H1 (cell line): Measurements from ENCODE around the gene MX1. TPM values are rescaled to one million over a fixed set of nuclear protein-coding genes. Genes with fewer than 3 reads are reported as not detected.

Experiments used
- CTCF ChIA-PET: fragments of 300-600 bp; sonication (Branson Sonifier 250); formaldehyde crosslinking; loops from one replicate; lab custom pipeline; 2021; ENCODE audit not compliant: partially characterized antibody; lab: Charles Lee
- POLR2A ChIA-PET: fragments of 300-600 bp; sonication (Branson Sonifier 250); formaldehyde crosslinking; loops from one replicate; lab custom pipeline; 2021; ENCODE audit warnings: inconsistent platforms; ENCODE audit not compliant: partially characterized antibody; lab: Charles Lee
- DNase-seq, 2 experiments: peaks; one replicate each; pipeline versions ENCODE4 v3.0.0 to v3.0.0-alpha.2; 2010 to 2022; ENCODE audit warnings: low spot score in 2 of 2, low read depth in 1 of 2, mixed read lengths in 1 of 2
- FAIRE-seq: peaks from 2 replicates; lab custom pipeline; 2011; peaks lifted over from hg19 to GRCh38; lab: Jason Lieb, UNC
- H2AFZ ChIP-seq: 2 replicates; pipeline ENCODE4 v1.8.1; 2012; ENCODE audit warnings: low read length, inconsistent platforms
- H2AK5ac ChIP-seq: 2 replicates; pipeline ENCODE4 v1.6.1; 2013; ENCODE audit warnings: low read depth, low read length
- H2BK120ac ChIP-seq: replicated peaks from 2 replicates; pipeline ENCODE3; 2013; ENCODE audit warnings: low read depth, low read length, inconsistent platforms
- H2BK12ac ChIP-seq: 2 replicates; pipeline ENCODE4 v1.6.1; 2013; ENCODE audit warnings: low read depth, low read length
- H2BK15ac ChIP-seq: 2 replicates; pipeline ENCODE4 v1.6.1; 2013; ENCODE audit warnings: low read length
- H2BK20ac ChIP-seq: 2 replicates; pipeline ENCODE4 v1.6.1; 2013; ENCODE audit warnings: low read length
- H2BK5ac ChIP-seq: 2 replicates; pipeline ENCODE4 v1.6.1; 2013; ENCODE audit warnings: low read depth, low read length
- H3K14ac ChIP-seq: 2 replicates; pipeline ENCODE4 v1.6.1; 2013; ENCODE audit warnings: inconsistent platforms; ENCODE audit not compliant: insufficient read length
- H3K18ac ChIP-seq: 2 replicates; pipeline ENCODE4 v1.6.1; 2013; ENCODE audit warnings: low read length; ENCODE audit errors: extremely low read depth
- H3K23ac ChIP-seq: 2 replicates; pipeline ENCODE4 v1.6.1; 2013; ENCODE audit warnings: inconsistent platforms; ENCODE audit not compliant: insufficient read length
- H3K23me2 ChIP-seq: 2 replicates; pipeline ENCODE4 v1.6.1; 2013; ENCODE audit warnings: low read depth, low read length
- H3K27ac ChIP-seq: 2 replicates; pipeline ENCODE4 v1.6.1; 2011; ENCODE audit warnings: low read depth, low read length, inconsistent platforms
- H3K27me3 ChIP-seq, 4 experiments: replicated peaks in 1 of 4; 1 replicate in 1 of 4; 2 replicates in 3 of 4; pipeline versions ENCODE4 v1.6.1 to v1.8.1; 2011 to 2013; ENCODE audit warnings: low read length in 3 of 4, mild to moderate bottlenecking in 3 of 4, inconsistent platforms in 2 of 4, mixed read lengths in 2 of 4, moderate library complexity in 1 of 4; ENCODE audit not compliant: control insufficient read depth in 3 of 4, insufficient read depth in 3 of 4; ENCODE audit errors: extremely low read depth in 1 of 4
- H3K36me3 ChIP-seq, 4 experiments: 2 replicates each; pipeline versions ENCODE4 v1.6.1 to v1.8.1; 2011 to 2013; ENCODE audit warnings: mild to moderate bottlenecking in 4 of 4, low read length in 3 of 4, moderate library complexity in 2 of 4, control low read depth in 1 of 4, inconsistent platforms in 1 of 4; ENCODE audit not compliant: insufficient read depth in 4 of 4, control insufficient read depth in 2 of 4
- H3K4ac ChIP-seq: replicated peaks from 2 replicates; pipeline ENCODE3; 2013; ENCODE audit warnings: low read length, low read depth, mixed read lengths, inconsistent platforms; ENCODE audit not compliant: insufficient read length
- H3K4me1 ChIP-seq, 4 experiments: replicated peaks in 1 of 4; 1 replicate in 1 of 4; 2 replicates in 3 of 4; pipeline versions ENCODE4 v1.6.1 to v1.8.1; 2011 to 2013; ENCODE audit warnings: low read length in 3 of 4, inconsistent platforms in 2 of 4, mixed read lengths in 1 of 4; ENCODE audit not compliant: insufficient read depth in 4 of 4, control insufficient read depth in 3 of 4
- H3K4me2 ChIP-seq, 2 experiments: 2 replicates each; pipeline versions ENCODE4 v1.6.1 to v1.8.1; 2011 to 2013; ENCODE audit warnings: low read depth in 2 of 2, low read length in 2 of 2, control low read depth in 1 of 2, inconsistent platforms in 1 of 2, mild to moderate bottlenecking in 1 of 2; ENCODE audit not compliant: insufficient read depth in 1 of 2
- H3K4me3 ChIP-seq, 4 experiments: fragments of 200-600, 300-600 bp in 1 of 4; sonication (generic), shearing (Covaris generic), sonication (Bioruptor Twin) in 1 of 4; 2 replicates each; pipeline versions ENCODE4 v1.5.1 to v1.8.1; 2011 to 2016; ENCODE audit warnings: low read length in 4 of 4, low read depth in 3 of 4, control low read depth in 2 of 4, inconsistent platforms in 2 of 4, mild to moderate bottlenecking in 2 of 4, mixed read lengths in 1 of 4, moderate library complexity in 1 of 4; ENCODE audit not compliant: insufficient read depth in 2 of 4; ENCODE audit errors: extremely low read depth in 1 of 4
- H3K56ac ChIP-seq: replicated peaks from 2 replicates; pipeline ENCODE3; 2013; ENCODE audit warnings: low read depth, mild to moderate bottlenecking, mixed read lengths, low read length, inconsistent platforms; ENCODE audit not compliant: insufficient read length
- H3K79me1 ChIP-seq: 2 replicates; pipeline ENCODE4 v1.6.1; 2013; ENCODE audit warnings: low read depth, low read length, control low read depth
- H3K79me2 ChIP-seq, 2 experiments: 2 replicates each; pipeline versions ENCODE4 v1.6.1 to v1.8.1; 2012 to 2013; ENCODE audit warnings: low read length in 2 of 2, mild to moderate bottlenecking in 2 of 2, inconsistent platforms in 1 of 2; ENCODE audit not compliant: insufficient read depth in 2 of 2, control insufficient read depth in 1 of 2
- H3K9ac ChIP-seq, 4 experiments: replicated peaks in 1 of 4; 1 replicate in 1 of 4; 2 replicates in 3 of 4; pipeline versions ENCODE4 v1.6.1 to v1.8.1; 2011 to 2013; ENCODE audit warnings: low read depth in 3 of 4, low read length in 3 of 4, control low read depth in 2 of 4, mild to moderate bottlenecking in 2 of 4, moderate library complexity in 2 of 4, inconsistent platforms in 1 of 4; ENCODE audit errors: extremely low read depth in 1 of 4
- H3K9me3 ChIP-seq, 2 experiments: 2 replicates each; pipeline versions ENCODE4 v1.6.1 to v1.8.1; 2012 to 2013; ENCODE audit warnings: mild to moderate bottlenecking in 2 of 2, moderate library complexity in 2 of 2, control low read depth in 1 of 2, inconsistent platforms in 1 of 2, low read depth in 1 of 2, low read length in 1 of 2, mixed read lengths in 1 of 2; ENCODE audit not compliant: insufficient read depth in 2 of 2
- H4K20me1 ChIP-seq, 2 experiments: replicated peaks in 1 of 2; 2 replicates each; pipeline versions ENCODE3 to v1.8.1; 2011 to 2013; ENCODE audit warnings: inconsistent platforms in 2 of 2, low read length in 2 of 2, mild to moderate bottlenecking in 1 of 2; ENCODE audit not compliant: insufficient read depth in 2 of 2, control insufficient read depth in 1 of 2
- H4K5ac ChIP-seq: 2 replicates; pipeline ENCODE4 v1.6.1; 2013; ENCODE audit warnings: low read length, low read depth, mixed read lengths, inconsistent platforms; ENCODE audit not compliant: insufficient read length
- H4K8ac ChIP-seq: 2 replicates; pipeline ENCODE4 v1.8.0; 2013; ENCODE audit warnings: mild to moderate bottlenecking, moderate library complexity, low read length, inconsistent platforms; ENCODE audit not compliant: insufficient read depth; ENCODE audit errors: extremely low read depth
- H4K91ac ChIP-seq: replicated peaks from 2 replicates; pipeline ENCODE3; 2013; ENCODE audit warnings: low read length, mixed read lengths, inconsistent platforms; ENCODE audit not compliant: insufficient read length
- CREB1 ChIP-seq: IDR thresholded peaks from 2 replicates; pipeline ENCODE4 v1.6.1; 2012; ENCODE audit warnings: inconsistent platforms
- JUND ChIP-seq: IDR thresholded peaks from 2 replicates; pipeline ENCODE4 v1.6.1; 2011; ENCODE audit warnings: mild to moderate bottlenecking, improper control_type of control experiment, low read length
- RAD21 ChIP-seq, 2 experiments: IDR thresholded peaks in 1 of 2; conservative IDR thresholded peaks in 1 of 2; 2 replicates each; pipeline ENCODE4 v1.6.1; 2011; ENCODE audit warnings: low read depth in 2 of 2, low read length in 2 of 2, improper control_type of control experiment in 1 of 2, inconsistent platforms in 1 of 2, mild to moderate bottlenecking in 1 of 2, moderate library complexity in 1 of 2
- ZNF274 ChIP-seq: IDR thresholded peaks from 2 replicates; pipeline ENCODE4 v1.7.0; 2012; ENCODE audit warnings: low read length, borderline replicate concordance; ENCODE audit errors: extremely low read depth
- WGBS, 2 experiments: shearing (Covaris generic) in 1 of 2; methylation state at CpG; one replicate each; pipeline versions ENCODE4 v1.1.6 to v1.1.7; 2013 to 2015; ENCODE audit warnings: low lambda C conversion rate in 2 of 2, mixed read lengths in 2 of 2, inconsistent platforms in 1 of 2, low coverage in 1 of 2, missing lambda C conversion rate in 1 of 2; ENCODE audit not compliant: insufficient replicate concordance in 2 of 2, insufficient coverage in 1 of 2, insufficient read length in 1 of 2; ENCODE audit errors: extremely low coverage in 1 of 2, missing lambda C conversion rate in 1 of 2; 5-methylcytosine and 5-hydroxymethylcytosine counted together
- polyA plus RNA-seq, 7 experiments: library from polyadenylated mRNA; depleted of rRNA in 3 of 7; stranded (reverse) in 5 of 7; unstranded in 2 of 7; fragments of >200 nt in 5 of 7; fragments of 200-250 nt in 2 of 7; gene quantifications; 1 replicate in 5 of 7; 2 replicates in 1 of 7; 4 replicates in 1 of 7; pipeline versions ENCODE4 v1.2.1 to v1.2.3, GENCODE V29; 2011 to 2013; ENCODE audit warnings: missing spikeins in 2 of 7, mixed read lengths in 2 of 7
- total RNA-seq: library from RNA; stranded (reverse); fragmentation: NEBNext Ultra II Directional; extraction: Animal tissue kit (Norgen Biotek cat#: 25700); gene quantifications from 2 replicates; pipeline ENCODE4 v1.2.1, GENCODE V29; 2021

The MX1 gene
- total and polyA plus RNA-seq, 2 of the 8 experiments (the other 6 are each of a cell fraction or from before 2014, with no cell fraction given) = 3.8 to 5.7 TPM

DNA sequence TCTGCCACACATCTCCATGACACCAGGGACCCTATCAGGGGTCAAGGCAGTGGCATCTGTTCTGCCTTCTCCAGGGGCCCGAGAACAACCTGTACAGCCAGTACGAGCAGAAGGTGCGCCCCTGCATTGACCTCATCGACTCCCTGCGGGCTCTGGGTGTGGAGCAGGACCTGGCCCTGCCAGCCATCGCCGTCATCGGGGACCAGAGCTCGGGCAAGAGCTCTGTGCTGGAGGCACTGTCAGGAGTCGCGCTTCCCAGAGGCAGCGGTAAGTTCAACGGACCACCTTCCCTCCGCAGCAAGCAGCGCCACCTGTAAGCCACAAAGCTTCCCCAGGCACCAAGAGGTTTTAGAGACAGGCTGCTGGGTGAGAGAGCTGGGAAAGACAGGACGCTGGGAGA lies 48.3 kb upstream of the MX1 start:
- Histone ChIP-seq H3K14ac (no peak overlapping the region), H3K56ac (no peak overlapping the region), H3K4me2 (no peak overlapping the region), H4K91ac (no peak overlapping the region), H3K23me2 (no peaks in the 10 kb centered on the region), H2BK12ac (no peak overlapping the region), H3K79me1 (no peaks in the 10 kb centered on the region; the same call in 1 of the 2 replicates), H3K4ac (no peak overlapping the region), H3K36me3 (no peaks in the 10 kb centered on the region), H3K79me2 (no peaks in the 10 kb centered on the region), H2BK5ac (no peak overlapping the region), H4K8ac (no peak overlapping the region; the same call in 1 of the 2 replicates), H4K20me1 (no peaks in the 10 kb centered on the region), H3K27ac (no peak overlapping the region), H3K23ac (no peak overlapping the region), H3K18ac (no peak overlapping the region), H2AFZ (no peak overlapping the region), H3K9me3 (no peaks in the 10 kb centered on the region), H4K5ac (no peak overlapping the region), H2BK120ac (no peak overlapping the region), H2AK5ac (no peak overlapping the region), H2BK20ac (no peak overlapping the region), H2BK15ac (no peak overlapping the region), H3K9ac (no peak overlapping the region), H3K4me1 (no peaks in the 10 kb centered on the region; a peak in 1 of 7 replicates), H3K4me3 (no peak overlapping the region), H3K27me3 (no peaks in the 10 kb centered on the region; a peak in 1 of 7 replicates)
- ChIA-PET POLR2A (no interaction called here), CTCF (interaction anchor here (1.1 to 5.2 kb wide), 6 partner anchors 8 to 255 kb away, joined by 3 to 45 read pairs (median 4); no protein-coding TSS in a partner anchor)
- no peak for DNase-seq
- 85% methylated on average over 16 of the region's 16 CpGs; no CpG with 5 or more reads in 1 of the 2 experiments for WGBS, 2 experiments
- TF ChIP-seq JUND (no peak), RAD21 (IDR thresholded peaks at IDR 0.05 in 1 of 2, conservative IDR thresholded peaks at IDR 0.05 in 1 of 2; ENCODE audit: low read depth in 2 of 2, low read length in 2 of 2) (peak in 1 of 2 experiments; percentile 21; a peak in 1 of 4 replicates), CREB1 (no peak), ZNF274 (no peak)
- FAIRE-seq = no peak
